Skin of body (tissue), 2 donors: ENCODE results near the gene SMG6. TPM values are rescaled to one million over a fixed set of nuclear protein-coding genes. Genes with fewer than 3 reads are reported as not detected.
"Not testable (repeated sequence)": the region's sequence is repeated elsewhere in the genome, so short reads cannot be mapped to it uniquely, and the experiment has no call there.

Experiments
- DNase-seq: peaks from one replicate; lab custom pipeline; 2025; lab: John Stamatoyannopoulos, UW
- total RNA-seq: library from RNA; depleted of rRNA; stranded (reverse); fragments of >200 nt; gene quantifications from one replicate; pipeline ENCODE4 v1.2.3, GENCODE V29; 2014

The SMG6 gene
- total RNA-seq = 21.1 TPM

DNA sequence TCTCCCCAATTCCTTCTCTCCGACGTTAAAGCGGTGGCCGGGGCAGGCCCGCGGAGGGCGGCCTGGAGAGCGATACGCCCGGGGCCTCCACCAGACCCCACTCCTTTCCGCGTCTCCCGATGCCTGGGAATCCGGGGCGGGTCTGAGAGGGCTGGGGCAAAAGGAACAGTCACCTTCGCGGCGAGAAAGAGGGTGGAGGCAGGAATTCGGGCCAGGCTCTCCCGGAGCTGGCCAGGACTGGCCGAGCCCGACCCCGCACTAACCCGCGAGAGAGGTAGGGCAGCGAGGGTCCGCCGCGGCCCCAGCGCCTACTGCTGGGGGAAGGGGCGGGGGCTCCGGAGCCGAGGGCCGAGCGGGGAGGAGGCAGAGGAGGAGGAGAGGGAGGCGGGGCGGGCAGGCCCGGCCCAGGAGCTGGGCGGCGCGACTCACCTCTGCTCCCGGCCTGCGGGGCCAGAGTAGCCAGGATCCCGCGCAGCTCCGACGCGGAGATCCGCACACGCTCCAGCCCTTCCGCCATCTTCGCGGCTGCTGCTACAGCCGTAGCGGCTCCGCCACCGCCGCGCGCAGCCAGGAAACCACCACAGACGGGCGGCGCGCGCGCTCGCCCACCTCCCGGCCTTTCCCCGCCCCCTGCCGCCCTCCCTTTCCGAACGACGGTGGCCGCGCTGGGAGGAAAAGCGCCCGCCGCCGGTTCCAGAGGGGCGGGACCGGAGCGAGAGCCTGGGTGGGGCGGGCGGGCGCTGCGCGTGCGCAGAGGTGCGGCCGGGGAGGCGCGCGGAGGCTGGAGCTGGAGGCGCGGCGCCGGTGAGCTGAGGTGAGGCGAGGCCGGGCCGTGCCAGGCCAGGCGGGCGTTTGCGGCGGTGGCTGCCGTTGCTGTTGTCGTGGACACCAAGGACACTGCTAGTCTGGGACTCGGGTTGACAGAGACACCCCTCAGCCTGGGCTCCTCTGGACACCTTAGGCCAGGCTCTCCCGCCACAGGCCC lies at the start of gene SMG6, which contains the start of gene SRR:
Gene SMG6, minus strand, starts transcription at position 582 of the 985 bp plus-strand sequence. Its CDS starts 65 bp downstream, at position 517.
Gene SRR, plus strand, starts transcription at position 747 of the 985 bp plus-strand sequence. CDS start 11,611 bp downstream, outside the sequence.
- peak; percentile 87 for DNase-seq

DNA sequence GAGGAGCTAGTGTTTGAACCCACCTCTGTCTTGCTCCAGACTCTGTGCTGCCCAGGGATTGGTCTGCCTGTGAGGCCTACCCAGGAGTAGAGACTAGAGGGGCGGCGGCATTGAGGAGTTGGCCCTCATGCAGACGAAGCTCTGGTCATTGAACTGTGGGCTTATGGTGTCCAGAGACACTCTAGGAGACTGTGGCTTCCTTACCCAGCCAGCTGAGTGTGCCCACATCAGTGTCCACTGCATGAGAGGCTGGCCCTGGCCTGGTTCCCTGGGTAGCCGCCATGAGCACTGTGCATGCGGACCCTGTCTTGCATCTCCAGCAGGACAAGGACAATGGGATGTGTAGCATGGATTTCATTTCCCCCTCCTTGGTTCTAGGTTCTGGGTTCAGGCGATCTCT lies 47.7 kb upstream of the SMG6 start:
- no peak for DNase-seq

DNA sequence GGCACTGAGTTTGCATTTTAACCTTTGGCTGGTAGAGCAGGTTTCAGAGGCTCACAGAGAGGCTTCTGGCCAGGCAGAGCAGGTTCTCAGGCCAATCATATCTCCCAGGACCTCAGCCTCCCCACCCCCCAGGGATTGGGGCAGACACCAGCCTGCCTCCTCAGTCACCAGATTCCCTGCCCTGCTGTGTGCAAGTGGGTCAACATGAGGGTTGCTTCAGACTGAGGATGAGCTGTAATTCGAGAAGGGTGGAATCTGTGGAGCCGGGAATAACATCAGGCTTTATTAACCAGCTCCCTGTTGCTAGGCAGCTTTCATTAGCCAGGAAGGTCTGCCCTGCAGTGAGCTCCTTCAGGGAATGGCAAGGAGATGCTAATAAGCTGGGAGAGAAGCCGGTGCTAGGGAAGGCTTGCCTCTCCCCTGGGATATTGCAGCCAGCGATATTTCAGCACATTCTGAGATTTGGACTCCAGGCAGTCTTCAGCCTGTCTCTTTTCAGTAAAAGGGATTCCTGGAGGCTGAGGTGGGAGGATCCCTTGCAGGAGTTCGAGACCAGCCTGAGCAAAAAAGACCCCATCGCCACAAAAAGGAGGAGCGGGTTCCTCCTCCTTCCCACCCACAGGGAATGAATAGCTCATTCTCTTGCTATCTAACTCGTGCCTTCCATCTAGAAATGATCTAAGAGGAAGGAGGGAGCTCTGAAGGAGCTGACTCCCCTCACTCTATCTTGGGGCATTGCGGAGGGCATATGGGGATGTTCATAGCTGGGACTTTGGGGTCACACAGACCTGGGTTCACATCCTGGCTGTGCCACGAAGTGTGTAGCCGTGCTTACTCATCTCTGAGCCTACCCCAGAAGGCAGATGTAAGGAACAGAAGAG lies 44.5 kb upstream of the SMG6 start:
- DNase-seq = no peak

DNA sequence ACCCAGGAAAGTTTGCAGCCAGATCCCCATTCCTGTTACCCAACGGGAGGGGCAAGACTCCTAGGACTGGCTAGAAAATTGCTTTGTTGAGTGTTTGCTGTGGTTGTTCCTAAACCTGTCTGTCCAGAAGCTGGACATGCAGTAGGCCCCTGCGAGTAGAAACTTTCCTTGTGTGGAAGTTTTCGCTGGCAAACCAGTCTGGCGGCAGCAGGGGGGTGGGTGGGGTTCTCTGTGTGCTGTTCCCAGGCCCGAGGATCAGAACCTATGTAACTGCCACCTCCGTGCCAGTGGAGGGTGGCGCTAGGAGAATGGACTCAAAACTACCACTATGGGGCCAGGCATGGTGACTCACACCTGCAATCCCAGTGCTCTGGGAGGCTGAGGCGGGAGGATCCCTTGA lies 42.9 kb upstream of the SMG6 start:
- DNase-seq = no peak

DNA sequence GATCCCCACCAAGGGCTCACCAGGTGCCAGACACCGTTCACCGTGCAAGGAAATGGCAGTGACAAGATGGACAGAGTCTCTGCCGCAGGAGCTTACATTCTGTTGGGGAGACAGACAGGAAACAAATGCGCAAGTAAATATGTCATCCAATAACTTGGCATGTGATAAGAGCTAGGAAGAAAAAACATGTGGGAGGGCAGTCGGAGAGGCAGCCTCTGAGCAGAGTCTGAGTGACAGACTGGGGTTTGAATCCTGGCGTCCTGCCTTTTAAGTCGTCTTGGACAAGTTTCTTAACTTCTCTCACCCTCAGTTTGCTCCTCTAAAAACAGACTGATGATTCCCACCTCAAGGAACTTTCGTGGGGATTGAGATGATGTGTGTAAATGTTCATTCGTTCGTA lies 40.9 kb upstream of the SMG6 start:
- DNase-seq = no peak

DNA sequence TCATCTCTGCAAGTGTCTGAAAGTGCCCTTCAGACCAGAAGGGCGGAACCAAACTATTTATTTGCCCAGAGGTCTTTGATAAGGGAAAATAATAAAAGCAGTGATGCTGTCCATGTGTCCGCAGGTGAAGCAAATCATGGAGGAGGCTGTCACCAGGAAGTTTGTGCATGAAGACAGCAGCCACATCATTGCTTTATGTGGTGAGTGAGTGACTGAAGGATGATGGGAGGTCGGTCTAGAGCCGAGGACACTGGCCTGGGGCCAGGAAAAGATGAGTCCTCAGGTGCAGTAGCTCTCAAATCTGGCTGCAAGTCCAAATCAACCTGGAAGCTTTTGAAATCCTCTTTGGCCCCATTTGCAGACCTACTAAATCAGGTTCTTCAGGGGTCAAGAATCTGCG lies 39.8 kb upstream of the SMG6 start:
- no peak for DNase-seq

DNA sequence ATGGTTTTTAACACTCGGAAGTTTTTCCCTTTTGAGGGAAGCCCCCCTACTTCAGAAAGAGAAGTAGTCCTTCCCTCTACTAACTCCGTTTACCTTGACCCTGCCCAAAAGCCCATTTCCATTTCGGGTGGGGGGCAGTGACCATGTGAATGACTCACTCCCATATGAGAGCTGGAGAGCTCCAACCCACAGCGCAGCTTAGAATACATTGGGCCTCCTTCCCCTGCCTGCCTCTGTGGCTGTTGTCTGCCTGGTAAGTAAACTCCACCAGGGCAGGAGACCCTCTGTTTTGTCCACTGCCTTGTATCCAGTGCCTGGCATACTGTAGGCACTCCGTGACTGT lies 34.7 kb upstream of the SMG6 start:
- DNase-seq = no peak

DNA sequence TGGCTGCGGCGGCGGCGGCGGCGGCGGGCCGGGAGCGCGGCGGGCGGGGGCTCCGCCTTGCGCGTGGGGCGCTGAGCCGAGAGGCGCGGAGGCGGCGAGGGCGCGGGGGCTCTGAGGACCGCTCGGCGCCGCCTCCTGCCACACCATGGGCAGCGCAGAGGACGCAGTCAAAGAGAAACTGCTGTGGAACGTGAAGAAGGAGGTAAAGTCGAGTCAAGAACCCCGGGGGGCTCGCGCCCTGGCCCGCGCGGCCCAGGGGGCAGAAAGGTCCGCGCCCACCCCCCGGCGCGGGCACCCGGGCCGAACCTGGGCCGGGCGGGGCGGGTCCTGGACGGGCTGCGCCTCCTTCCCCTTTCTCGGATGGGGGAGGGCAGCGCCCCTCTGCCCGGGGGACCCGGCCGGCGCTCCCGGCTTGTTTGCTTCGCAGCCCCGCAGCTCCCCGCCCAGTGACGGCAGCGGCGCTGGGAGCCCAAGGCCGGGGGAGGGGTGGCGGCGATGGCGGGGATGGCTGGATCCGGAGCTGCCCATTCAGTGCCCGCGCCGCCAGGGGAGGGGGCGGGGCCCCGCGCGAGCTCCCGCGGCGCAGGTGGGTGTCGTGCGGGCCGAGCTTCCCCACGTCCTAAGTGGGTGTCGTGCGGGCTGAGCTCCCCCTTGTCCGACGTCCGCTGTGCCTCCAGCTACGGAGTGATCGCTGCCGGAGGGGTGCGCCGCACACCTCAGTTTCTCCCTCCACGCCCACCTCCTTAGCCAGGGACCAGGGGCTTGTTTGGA lies 34.1 kb upstream of the SMG6 start:
- DNase-seq = no peak

DNA sequence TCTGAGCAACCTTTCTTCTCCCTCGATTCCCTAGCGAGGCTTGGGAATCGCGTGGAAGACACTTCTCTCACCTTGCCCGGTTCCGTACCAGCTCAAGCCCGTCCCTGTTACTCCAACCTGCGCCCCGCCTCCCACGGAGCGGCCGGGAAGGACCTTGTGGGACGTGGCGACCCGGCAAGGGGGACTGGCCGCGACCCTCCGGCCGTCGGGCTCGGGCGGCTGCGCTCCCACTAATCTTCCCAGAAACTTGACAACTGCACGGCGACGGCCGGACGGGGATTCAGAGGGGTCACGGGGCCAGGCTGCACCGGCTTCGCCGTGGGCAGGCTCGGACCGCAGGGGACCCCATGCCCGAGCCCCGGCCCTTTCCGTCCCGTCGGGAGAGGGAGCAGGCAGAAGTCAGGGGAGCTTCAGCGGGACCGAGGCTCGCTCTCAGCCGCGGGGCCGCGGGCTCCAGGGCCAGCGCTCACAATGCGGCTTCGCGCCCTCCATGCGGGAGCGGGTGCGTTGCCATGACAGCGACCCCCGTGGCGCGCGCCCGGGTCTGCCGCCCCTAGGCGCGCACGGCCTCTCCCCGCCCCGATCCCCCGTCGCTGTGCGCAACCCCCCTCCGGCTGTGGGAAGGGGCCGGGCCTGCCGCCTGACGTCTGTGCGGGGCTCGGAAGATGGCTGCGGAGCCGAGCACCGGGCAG lies 33.4 kb upstream of the SMG6 start, which contains the start of gene SGSM2:
Gene SGSM2, plus strand, starts transcription at position 650 of the 692 bp plus-strand sequence. CDS start 188 bp downstream, outside the sequence.
- DNase-seq = peak; percentile 62

DNA sequence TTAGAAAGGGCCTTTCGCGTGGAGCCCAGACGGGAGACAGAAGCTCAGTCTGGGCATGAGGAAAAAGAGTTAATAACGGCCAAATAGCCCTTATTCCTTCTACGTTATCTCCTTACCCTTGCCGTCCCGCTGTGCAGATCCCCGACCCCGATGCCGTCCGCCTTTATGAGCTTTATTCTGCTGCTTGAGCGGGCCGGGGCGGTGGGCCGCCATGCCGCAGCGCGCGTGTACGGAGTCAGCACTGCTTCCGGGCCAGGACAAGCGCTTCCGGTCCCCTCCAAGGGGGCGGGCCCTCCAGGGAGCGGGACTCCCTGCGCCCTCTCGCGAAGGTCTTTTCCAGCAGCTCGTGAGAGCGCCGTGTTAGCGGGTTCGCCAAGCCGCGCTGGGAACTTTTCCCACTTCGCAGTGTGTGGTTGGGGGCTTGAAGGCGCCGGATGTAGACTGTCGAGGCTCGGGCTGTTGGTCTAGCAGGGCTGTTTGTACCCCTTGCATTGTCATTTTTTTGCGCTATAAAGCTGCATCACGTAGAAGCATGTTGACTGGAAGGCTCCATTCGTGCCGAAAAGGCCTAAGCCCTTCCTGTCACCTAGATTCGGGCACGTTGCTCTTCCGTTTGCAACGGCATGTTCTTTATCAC lies 32.7 kb upstream of the SMG6 start, which contains the start of gene TSR1:
Gene TSR1, minus strand, starts transcription at position 243 of the 637 bp plus-strand sequence. Its CDS starts 30 bp downstream, at position 213.
- peak; percentile 89 for DNase-seq

DNA sequence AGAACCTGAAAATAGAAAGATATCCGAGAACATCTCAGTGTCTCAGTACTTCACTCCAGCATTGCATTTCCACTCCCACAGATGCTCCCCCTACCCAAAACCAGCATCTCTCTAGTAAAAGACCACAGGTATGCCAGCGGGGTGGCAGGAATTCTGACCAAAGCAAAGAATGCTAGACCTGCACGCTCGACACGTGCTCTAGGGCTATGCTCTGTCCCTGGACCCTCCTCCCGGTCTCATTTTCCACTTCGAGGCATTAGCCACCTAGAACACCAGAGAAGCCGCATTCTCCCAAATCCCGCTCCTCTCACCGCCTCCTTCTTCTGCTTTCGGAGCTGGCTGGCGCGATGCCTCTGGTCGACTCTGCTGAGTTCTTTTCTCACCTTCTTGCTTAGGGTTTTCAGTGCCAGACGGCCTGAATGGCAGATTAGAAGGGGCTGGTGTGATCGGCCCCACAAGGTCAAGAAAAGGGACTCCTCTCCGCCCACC lies 32.2 kb upstream of the SMG6 start:
- DNase-seq = no peak

DNA sequence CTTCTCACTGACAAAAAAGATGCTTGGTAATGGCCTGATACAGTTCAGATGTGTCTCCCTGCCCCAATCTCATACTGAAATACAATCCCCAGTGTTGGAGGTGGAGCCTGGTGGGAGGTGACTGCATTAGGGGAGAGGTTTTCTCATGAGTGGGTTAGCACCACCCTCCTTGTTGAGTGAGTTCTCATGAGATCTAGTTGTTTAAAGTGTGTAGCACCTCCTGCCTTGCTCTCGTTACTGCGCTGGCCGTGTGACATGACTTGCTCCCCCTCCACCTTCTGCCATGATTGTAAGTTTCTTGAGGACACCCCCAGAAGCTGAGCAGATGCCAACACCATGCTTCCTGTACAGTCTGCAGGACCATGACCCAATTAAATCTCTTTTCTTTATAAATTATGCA lies 27.7 kb upstream of the SMG6 start:
- no peak for DNase-seq

DNA sequence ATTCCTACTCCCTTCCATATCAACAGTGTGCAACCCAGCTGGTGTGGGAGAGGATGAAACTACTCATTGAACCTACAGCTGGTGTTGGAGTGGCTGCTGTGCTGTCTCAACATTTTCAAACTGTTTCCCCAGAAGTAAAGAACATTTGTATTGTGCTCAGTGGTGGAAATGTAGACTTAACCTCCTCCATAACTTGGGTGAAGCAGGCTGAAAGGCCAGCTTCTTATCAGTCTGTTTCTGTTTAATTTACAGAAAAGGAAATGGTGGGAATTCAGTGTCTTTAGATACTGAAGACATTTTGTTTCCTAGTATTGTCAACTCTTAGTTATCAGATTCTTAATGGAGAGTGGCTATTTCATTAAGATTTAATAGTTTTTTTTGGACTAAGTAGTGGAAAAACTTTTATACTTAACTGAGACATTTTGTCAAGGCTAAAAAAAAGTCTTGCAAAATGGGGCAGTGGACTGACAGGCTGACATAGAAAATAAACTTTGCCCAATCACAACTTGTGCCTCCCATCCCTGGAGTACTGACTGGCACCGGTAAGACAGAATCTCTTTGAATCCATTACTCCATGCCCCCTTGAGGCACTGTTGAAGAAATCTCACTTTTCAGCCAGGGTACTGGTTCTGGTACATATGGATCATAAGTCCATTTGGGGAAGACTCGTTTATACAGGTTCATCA lies 20.2 kb upstream of the SMG6 start:
- no peak for DNase-seq

DNA sequence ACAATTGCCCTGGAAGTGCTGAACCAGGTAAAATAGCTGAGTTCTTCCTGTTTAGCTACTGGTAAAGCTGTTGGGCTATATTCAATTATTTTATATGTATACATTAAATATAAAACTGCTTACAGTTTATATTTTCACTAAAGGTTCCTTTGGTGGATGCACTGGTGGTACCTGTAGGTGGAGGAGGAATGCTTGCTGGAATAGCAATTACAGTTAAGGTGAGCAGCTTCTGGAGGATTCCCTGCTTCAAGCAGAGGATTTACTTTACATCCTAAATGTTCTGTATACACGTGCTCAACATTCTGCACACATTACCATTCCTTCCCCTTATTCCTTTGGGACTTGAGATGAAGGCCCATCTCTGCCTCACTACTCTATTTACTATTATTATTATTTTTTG lies 17.8 kb upstream of the SMG6 start:
- no peak for DNase-seq

DNA sequence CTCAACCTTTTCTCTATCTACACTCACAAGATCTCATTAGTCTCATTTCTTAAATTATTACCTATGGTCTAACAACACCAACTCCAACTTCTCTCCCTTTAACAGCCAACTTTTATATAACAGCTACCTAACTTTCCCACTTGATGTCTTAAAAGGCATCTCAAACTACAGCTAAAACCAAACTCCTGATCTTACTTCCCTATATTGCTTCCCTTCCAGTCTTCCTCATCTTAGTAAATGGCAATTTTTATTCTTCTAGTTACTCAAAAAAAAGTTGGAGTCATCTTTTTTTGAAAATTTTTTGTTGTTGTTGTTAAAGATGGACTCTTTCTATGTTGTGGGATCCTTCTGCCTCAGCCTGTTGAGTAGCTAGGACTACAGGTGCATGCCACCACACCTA lies 15.5 kb upstream of the SMG6 start:
- DNase-seq = no peak

DNA sequence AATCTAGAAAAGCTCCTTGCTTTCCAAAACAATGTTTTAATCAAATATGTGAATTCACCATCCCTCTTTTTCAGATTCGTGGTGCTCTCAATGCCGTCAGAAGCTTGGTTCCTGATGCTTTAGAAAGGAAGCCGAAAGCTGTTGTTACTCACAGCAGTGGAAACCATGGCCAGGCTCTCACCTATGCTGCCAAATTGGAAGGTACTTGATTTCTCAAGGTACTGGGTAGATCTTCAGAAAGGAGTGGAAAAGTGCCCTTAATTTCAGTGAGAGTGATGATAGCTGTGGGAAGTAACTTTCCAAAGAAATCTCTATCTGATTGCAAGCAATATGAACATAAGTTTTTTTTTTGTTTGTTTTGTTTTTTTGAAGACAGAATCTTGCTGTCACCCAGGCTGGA lies 14.2 kb upstream of the SMG6 start:
- DNase-seq = no peak

DNA sequence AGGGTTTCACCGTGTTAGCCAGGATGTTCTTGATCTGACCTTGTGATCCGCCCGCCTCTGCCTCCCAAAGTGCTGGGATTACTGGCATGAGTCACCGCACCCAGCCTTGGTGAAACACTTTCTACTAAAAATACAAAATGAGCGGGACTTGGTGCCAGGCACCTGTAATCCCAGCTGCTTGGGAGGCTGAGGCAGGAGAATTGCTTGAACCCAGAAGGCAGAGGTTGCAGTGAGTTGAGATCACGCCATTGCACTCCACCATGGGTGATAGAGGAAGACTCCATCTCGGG lies 13.3 kb upstream of the SMG6 start:
- not testable (repeated sequence) for DNase-seq

DNA sequence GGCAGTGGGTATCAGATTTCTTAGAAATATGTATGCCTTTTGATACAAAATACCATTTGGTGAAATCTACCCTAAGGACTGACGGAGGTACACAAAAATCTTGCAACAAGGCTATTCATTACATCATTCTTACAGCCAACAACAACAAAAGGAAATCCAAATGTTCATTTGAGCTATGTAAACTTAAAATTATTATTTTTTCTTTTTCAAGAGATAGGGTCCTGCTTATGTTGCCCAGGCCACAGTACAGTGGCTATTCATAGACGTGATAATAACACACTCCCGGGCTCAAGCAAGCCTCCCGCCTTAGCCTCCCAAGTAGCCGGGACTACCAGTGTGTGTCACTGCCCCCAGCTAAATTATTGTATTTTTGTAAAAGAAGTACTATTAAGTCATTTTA lies 9.2 kb upstream of the SMG6 start:
- no peak for DNase-seq

DNA sequence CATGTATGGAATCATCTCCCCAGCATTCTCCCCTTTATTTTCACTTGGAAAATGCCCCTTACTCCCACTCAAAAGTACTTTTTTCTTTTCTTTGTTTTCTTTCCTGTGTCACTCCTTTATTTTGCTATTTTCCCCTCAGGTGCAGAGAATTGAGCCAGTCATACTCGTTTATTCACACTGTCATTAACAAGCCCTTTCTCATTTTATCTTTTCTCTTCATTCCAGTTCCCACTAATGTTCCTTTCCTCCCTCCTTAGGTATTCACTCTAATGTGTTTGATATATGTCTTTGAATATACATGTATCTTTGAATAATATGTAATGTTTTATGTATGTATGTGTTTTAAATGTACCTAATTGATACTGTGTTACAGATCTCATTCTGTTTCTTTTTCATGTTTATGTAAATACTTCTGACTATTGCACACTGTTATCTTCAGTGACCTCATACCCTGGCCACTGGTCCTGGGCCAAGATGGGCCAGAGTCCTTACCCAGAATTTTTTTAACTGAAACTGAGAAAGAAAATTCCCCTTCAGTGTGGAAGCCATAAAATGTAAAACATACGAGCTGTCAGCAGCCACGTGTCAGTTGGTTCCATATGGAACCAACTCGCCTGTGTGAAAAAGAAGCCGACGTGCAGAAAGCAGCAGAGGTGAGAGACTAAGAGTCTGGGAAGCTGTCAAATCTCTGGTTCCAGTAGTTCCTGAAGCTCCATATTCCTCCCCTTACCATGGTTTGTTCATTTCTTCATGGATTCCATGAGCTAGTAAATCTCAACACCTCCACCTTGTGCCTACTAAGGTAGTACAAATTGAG lies 6.0 kb upstream of the SMG6 start:
- DNase-seq = no peak
